Colonic mucosa (tissue), 4 donors: Measurements from ENCODE around the gene CD109. TPM values are rescaled to one million over a fixed set of nuclear protein-coding genes. Genes with fewer than 3 reads are reported as not detected.

ENCODE experiments used
- DNase-seq: peaks from one replicate; pipeline ENCODE4 v3.0.0-alpha.2; 2020
- H3K27ac ChIP-seq: fragments of 200-600 bp; one replicate; pipeline ENCODE4 v1.8.0; 2021
- H3K27me3 ChIP-seq: fragments of 200-600 bp; one replicate; pipeline ENCODE4 v1.8.0; 2021
- H3K36me3 ChIP-seq: fragments of 200-600 bp; one replicate; pipeline ENCODE4 v1.8.0; 2021
- H3K4me1 ChIP-seq: fragments of 200-600 bp; one replicate; pipeline ENCODE4 v1.8.0; 2021; ENCODE audit warnings: mild to moderate bottlenecking
- H3K4me3 ChIP-seq: fragments of 200-600 bp; one replicate; pipeline ENCODE4 v1.8.0; 2021
- H3K9ac ChIP-seq, 2 donors: one replicate each; pipeline ENCODE4 v1.7.0; 2013; ENCODE audit warnings: control low read depth in 2 of 2, low read depth in 2 of 2, low read length in 2 of 2
- H3K9me3 ChIP-seq: fragments of 200-600 bp; one replicate; pipeline ENCODE4 v1.8.0; 2021
- CTCF ChIP-seq: fragments of 200-600 bp; IDR thresholded peaks from one replicate; pipeline ENCODE4 v1.8.0; 2022; ENCODE audit warnings: antibody characterized with exemption, mild to moderate bottlenecking
- intact Hi-C: fragments of 100-400 bp; cut with DNase I; formaldehyde crosslinking; loops from one replicate; pipeline ENCODE4 v1.14.1; 2022
- total RNA-seq, 2 donors: library from RNA; stranded (reverse); fragmentation: NEBNext Ultra II Directional in 1 of 2; extraction: Animal tissue kit (Norgen Biotek cat#: 25700) in 1 of 2; gene quantifications; one replicate each; pipeline ENCODE4 v1.2.1, GENCODE V29; 2021
- donor health status: healthy.
- donor health status: DM: no; HTN: no; CAD: no.
- donor health status: DM: no; HTN: no; CAD: no.

Gene CD109
- total RNA-seq, 2 donors from 2014 or later: 1.1 to 4.5 TPM

- H3K4me1 ChIP-seq: no peaks in the 10 kb centered on the region
- no peaks in the 10 kb centered on the region for H3K9me3 ChIP-seq
- H3K4me3 ChIP-seq: no peak overlapping the region
- no peak for TF ChIP-seq CTCF
- no peaks in the 10 kb centered on the region for H3K27me3 ChIP-seq
- H3K27ac ChIP-seq: no peak overlapping the region
- DNase-seq: no peak
- intact Hi-C loops: no loop called here
- H3K36me3 ChIP-seq: no peaks in the 10 kb centered on the region
- no peak overlapping the region for H3K9ac ChIP-seq
Measured at GRCh38 chr6:73782911-73783310, 86.9 kb downstream of the CD109 start.

DNA sequence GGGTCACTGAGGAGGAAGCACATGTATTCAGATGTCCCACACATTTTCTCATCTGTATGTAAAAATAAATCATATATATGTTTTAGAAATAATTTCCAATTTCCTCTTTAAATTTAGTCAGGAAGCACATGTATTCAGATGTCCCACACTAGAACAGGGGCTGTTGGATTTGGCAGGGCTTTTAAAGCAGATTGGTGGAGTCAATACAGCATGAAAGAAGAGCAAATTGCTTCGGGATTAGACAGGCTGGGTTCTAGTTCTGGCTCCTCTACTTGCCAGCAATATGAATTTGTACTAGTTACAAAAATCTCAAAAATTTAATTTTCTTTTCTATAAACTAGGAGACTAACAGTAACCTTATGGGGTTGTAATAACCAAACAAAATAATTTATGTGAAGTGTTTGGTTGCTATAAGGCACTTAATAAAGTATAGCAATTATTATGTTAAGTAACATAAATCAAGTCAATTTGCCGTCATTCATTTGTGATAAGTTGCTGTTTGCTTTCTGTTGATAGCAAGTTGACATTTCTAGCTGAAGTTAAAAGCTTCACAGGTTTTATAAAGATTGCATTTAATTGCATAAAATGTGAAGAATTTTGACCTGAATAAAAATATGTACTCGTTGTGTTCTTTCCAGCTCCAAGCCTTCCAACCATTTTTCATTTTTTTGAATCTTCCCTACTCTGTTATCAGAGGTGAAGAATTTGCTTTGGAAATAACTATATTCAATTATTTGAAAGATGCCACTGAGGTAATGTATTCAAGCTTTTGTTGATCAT is 88.9 kb downstream of the CD109 start:
- no peak overlapping the region for H3K9ac ChIP-seq
- no peaks in the 10 kb centered on the region for H3K27me3 ChIP-seq
- H3K9me3 ChIP-seq: no peaks in the 10 kb centered on the region
- intact Hi-C loops: no loop called here
- DNase-seq: no peak
- H3K36me3 ChIP-seq: no peaks in the 10 kb centered on the region
- H3K4me1 ChIP-seq: no peaks in the 10 kb centered on the region
- TF ChIP-seq CTCF: no peak
- no peak overlapping the region for H3K4me3 ChIP-seq
- no peak overlapping the region for H3K27ac ChIP-seq

DNA sequence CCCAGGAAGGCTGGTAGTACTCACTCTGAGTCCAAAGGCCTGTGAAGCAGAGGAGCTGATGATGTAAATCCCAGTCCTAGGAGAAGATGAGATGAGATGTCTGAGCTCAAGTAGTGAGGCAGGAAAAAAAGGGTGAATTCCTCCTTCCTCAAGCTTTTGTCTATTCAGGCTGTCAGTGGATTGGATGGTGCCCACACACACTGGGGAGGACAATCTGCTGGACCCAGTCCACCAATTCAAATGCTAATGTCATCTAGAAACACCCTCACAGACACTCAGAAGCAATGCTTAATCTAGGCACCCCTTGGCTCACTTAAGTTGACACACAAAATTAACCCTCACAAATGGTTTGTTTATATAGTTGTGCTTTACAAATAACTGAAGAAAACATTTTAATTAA is 94.6 kb downstream of the CD109 start:
- Histone ChIP-seq H3K4me1 (no peaks in the 10 kb centered on the region), H3K4me3 (no peak overlapping the region), H3K27ac (no peak overlapping the region), H3K9me3 (no peaks in the 10 kb centered on the region), H3K27me3 (no peaks in the 10 kb centered on the region), H3K36me3 (no peaks in the 10 kb centered on the region), H3K9ac (no peak overlapping the region)
- intact Hi-C loops: no loop called here
- DNase-seq: no peak
- TF ChIP-seq CTCF: no peak

GRCh38 chr6:73791336-73791735 is 95.3 kb downstream of the CD109 start:
- intact Hi-C loops: no loop called here

GRCh38 chr6:73792738-73793137 is 96.7 kb downstream of the CD109 start:
- intact Hi-C loops: no loop called here
- H3K27me3 ChIP-seq: no peaks in the 10 kb centered on the region
- H3K4me1 ChIP-seq: no peaks in the 10 kb centered on the region
- no peak for TF ChIP-seq CTCF
- H3K9ac ChIP-seq: no peak overlapping the region
- no peak overlapping the region for H3K4me3 ChIP-seq
- H3K9me3 ChIP-seq: no peaks in the 10 kb centered on the region
- no peaks in the 10 kb centered on the region for H3K36me3 ChIP-seq
- no peak overlapping the region for H3K27ac ChIP-seq
- DNase-seq: no peak

More at GRCh38 chr6:73791336-73791735, 95.3 kb downstream of the CD109 start:
- H3K27me3 ChIP-seq: no peaks in the 10 kb centered on the region
- no peaks in the 10 kb centered on the region for H3K36me3 ChIP-seq
- H3K4me1 ChIP-seq: no peaks in the 10 kb centered on the region
- H3K27ac ChIP-seq: no peak overlapping the region
- no peak for DNase-seq
- no peak overlapping the region for H3K4me3 ChIP-seq
- TF ChIP-seq CTCF: no peak
- no peaks in the 10 kb centered on the region for H3K9me3 ChIP-seq
- no peak overlapping the region for H3K9ac ChIP-seq
